Vagina (tissue), 2 donors: ENCODE data around the gene ST8SIA5.

Source experiments
- CTCF ChIP-seq, 3 experiments: fragments of 450-650 bp in 2 of 3; fragments of 200-600 bp in 1 of 3; sonication (generic) in 1 of 3; IDR thresholded peaks; one replicate each; pipeline ENCODE4 v1.5.1; 2017 to 2019; ENCODE audit warnings: antibody characterized with exemption in 3 of 3, mild to moderate bottlenecking in 2 of 3, moderate library complexity in 2 of 3
- POLR2A ChIP-seq, 2 donors: fragments of 450-650 bp; IDR thresholded peaks; one replicate each; pipeline ENCODE4 v1.6.1; 2017; ENCODE audit warnings: antibody characterized with exemption in 2 of 2, mild to moderate bottlenecking in 2 of 2, moderate library complexity in 2 of 2
- POLR2AphosphoS5 ChIP-seq, 2 donors: sonication (generic); formaldehyde crosslinking; IDR thresholded peaks; one replicate each; pipeline ENCODE4 v1.9.0; 2017; ENCODE audit warnings: antibody characterized with exemption in 2 of 2, mild to moderate bottlenecking in 2 of 2, low read depth in 1 of 2; ENCODE audit not compliant: insufficient read depth in 1 of 2

DNA sequence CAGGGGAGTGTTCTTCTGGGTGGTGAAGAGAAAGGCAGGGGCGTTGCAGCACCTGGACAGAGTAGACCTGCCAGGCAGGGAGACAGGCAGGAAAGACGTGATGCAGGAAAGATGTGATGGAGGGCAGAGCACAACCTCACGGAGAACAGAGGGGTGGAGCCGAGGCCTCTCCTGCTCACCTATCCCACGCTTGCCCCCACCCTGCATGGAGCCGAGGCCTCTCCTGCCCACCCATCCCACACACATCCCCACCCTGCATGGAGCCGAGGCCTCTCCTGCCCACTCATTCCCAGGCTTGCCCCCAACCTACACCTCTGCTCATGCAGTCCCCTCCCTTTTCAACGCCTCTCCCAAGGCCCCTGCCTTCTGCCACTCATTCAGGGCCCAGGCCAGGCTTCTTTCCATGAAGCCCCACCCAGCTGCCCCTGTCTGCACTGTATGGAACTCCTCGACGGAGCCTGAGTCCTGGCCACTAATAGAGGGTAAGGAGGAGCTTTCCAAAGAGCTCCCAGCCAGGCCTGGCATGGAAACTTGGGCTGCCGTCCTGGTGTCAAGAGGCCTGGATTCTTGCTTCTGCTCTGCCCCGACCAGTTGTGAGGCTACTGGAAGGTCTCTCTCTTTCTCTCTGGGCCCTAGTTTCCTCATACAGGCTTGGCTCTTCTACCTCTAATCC is 67.9 kb downstream of the ST8SIA5 start:
- TF ChIP-seq POLR2AphosphoS5 (IDR thresholded peaks at IDR 0.05; ENCODE audit: insufficient read depth in 1 of 2, low read depth in 1 of 2) (no peak), CTCF (IDR thresholded peaks at IDR 0.05) (no peak), POLR2A (IDR thresholded peaks at IDR 0.05) (no peak)
